ENCODE measurements around the gene VANGL1.

- TF ChIP-seq CTCF (conservative IDR thresholded peaks at IDR 0.05; ENCODE audit: low read depth, low read length) (no peak), POLR2A (IDR thresholded peaks at IDR 0.05; ENCODE audit: low read depth, low read length) (no peak), USF2 (IDR thresholded peaks at IDR 0.05; ENCODE audit: low read depth, low read length) (no peak), BHLHE40 (IDR thresholded peaks at IDR 0.05; ENCODE audit: low read depth, low read length) (no peak), SMC3 (IDR thresholded peaks at IDR 0.05; ENCODE audit: low read depth, low read length) (no peak), CHD1 (IDR thresholded peaks at IDR 0.05; ENCODE audit: low read depth, low read length) (no peak), RAD21 (IDR thresholded peaks at IDR 0.05; ENCODE audit: low read length) (no peak)
- TF ChIP-seq, protein P1, sequence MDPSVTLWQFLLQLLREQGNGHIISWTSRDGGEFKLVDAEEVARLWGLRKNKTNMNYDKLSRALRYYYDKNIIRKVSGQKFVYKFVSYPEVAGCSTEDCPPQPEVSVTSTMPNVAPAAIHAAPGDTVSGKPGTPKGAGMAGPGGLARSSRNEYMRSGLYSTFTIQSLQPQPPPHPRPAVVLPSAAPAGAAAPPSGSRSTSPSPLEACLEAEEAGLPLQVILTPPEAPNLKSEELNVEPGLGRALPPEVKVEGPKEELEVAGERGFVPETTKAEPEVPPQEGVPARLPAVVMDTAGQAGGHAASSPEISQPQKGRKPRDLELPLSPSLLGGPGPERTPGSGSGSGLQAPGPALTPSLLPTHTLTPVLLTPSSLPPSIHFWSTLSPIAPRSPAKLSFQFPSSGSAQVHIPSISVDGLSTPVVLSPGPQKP (IDR thresholded peaks at IDR 0.05; ENCODE audit: borderline replicate concordance, low read depth, low read length) = no peak
These were observed 9.6 kb downstream of the VANGL1 start for GRCh38 chr1:115651391-115651790.
